HFF-Myc (cell line): ENCODE results near the gene FNDC3B.

Source experiments
- DNase-seq: peaks from one replicate; pipeline ENCODE4 v3.0.0-alpha.2; 2011; ENCODE audit warnings: low read depth; ENCODE audit errors: extremely low read depth
- H3K4me3 ChIP-seq: replicated peaks from 2 replicates; pipeline ENCODE4 v1.5.1; 2011; ENCODE audit warnings: low read depth, mild to moderate bottlenecking, control low read depth, low read length
- TF ChIP-seq, protein P1 (sequence below): IDR thresholded peaks from 2 replicates; pipeline ENCODE4 v1.5.1; 2012; ENCODE audit warnings: mild to moderate bottlenecking, low read depth, low read length, control low read depth; ENCODE audit errors: missing control alignments

FNDC3B gene

DNA sequence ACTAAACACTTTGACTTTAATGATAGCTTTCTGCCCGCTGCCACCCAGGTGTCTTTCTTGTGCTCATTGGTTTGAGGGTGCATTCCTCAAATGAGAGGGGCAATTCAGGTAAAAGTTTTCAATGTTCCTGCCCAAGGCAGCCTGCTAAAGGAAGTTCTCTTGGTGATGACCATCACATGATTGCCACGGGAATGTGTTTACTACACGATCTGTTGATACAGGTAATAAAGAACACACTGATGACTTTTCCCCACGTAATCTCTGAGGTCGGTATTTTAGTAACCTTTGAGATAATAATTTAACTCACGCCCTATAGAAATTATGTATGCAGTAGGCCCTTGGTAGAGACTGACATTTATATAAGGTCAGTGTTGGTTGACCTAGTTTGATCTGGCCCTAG lies 39.3 kb downstream of the FNDC3B start:
- DNase-seq = no peak
- TF ChIP-seq, protein P1, sequence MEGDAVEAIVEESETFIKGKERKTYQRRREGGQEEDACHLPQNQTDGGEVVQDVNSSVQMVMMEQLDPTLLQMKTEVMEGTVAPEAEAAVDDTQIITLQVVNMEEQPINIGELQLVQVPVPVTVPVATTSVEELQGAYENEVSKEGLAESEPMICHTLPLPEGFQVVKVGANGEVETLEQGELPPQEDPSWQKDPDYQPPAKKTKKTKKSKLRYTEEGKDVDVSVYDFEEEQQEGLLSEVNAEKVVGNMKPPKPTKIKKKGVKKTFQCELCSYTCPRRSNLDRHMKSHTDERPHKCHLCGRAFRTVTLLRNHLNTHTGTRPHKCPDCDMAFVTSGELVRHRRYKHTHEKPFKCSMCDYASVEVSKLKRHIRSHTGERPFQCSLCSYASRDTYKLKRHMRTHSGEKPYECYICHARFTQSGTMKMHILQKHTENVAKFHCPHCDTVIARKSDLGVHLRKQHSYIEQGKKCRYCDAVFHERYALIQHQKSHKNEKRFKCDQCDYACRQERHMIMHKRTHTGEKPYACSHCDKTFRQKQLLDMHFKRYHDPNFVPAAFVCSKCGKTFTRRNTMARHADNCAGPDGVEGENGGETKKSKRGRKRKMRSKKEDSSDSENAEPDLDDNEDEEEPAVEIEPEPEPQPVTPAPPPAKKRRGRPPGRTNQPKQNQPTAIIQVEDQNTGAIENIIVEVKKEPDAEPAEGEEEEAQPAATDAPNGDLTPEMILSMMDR = no peak
- H3K4me3 ChIP-seq = no peak overlapping the region

DNA sequence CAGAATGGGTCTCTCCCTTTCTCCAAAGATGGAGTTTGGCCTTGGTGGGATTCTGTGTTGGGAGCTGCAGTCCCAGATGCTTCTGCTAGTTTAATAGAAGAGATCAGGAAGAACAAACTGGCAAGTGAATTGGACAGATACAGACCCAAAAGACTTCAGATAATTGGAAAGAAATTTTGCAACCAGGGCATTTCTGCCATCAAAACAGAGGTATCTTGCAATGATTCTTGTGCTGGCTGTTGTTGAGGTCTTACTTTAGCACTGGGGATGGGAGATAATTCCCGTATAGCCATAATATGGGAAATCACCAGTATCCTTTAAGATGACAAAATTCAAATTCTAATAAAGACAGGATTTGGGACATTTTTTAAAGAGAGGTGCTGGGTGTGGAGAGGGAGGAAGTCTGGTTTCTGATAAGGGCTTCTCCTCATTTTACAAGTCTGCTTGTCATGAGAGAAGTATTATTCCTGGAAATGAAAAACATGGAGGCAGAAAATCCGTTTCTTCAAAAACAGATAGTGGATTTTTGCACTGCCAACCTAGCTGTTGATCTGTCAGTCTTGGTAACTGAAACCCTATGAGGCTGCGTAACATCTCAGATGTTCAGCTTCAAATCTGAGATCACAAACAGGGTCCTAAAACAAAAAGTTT lies 40.1 kb downstream of the FNDC3B start:
- TF ChIP-seq, protein P1 = no peak
- no peak overlapping the region for H3K4me3 ChIP-seq
- no peak for DNase-seq

DNA sequence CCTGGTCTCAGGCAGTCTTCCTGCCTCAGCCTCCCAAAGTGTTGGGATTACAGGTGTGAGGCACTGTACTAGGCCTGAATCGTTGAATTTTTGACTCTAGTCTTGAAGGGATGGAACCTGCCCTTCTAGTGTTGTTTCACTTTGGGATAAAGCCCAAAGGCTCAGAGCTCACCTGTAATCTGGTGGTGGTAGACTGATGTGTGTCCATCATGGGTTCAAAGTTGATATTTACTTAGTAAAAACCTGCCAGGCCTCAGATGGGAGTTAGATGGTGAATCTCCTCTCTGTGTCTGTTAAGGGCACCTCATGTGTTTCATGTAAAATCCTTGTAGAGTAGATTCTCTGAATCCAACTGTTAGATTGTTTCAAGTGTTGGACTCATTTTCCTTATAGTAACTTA lies 41.1 kb downstream of the FNDC3B start:
- TF ChIP-seq, protein P1 = no peak
- H3K4me3 ChIP-seq = no peak overlapping the region

GRCh38 chr3:172082269-172082668 lies 42.9 kb downstream of the FNDC3B start:
- H3K4me3 ChIP-seq = no peak overlapping the region
- DNase-seq = peak; percentile 96
- TF ChIP-seq, protein P1 = no peak

More for the DNA sequence above, 41.1 kb downstream of the FNDC3B start:
- DNase-seq = no peak

GRCh38 chr3:172082820-172083513 lies 43.6 kb downstream of the FNDC3B start:
- DNase-seq = no peak
- no peak overlapping the region for H3K4me3 ChIP-seq
- TF ChIP-seq, protein P1 = no peak

- DNase-seq = no peak
Observed at GRCh38 chr3:172083995-172084409, 44.6 kb downstream of the FNDC3B start.

More at GRCh38 chr3:172083995-172084409, 44.6 kb downstream of the FNDC3B start:
- TF ChIP-seq, protein P1 = no peak
- H3K4me3 ChIP-seq = no peak overlapping the region
